ENCODE data around the gene RXRA.

- TF ChIP-seq, protein P1, sequence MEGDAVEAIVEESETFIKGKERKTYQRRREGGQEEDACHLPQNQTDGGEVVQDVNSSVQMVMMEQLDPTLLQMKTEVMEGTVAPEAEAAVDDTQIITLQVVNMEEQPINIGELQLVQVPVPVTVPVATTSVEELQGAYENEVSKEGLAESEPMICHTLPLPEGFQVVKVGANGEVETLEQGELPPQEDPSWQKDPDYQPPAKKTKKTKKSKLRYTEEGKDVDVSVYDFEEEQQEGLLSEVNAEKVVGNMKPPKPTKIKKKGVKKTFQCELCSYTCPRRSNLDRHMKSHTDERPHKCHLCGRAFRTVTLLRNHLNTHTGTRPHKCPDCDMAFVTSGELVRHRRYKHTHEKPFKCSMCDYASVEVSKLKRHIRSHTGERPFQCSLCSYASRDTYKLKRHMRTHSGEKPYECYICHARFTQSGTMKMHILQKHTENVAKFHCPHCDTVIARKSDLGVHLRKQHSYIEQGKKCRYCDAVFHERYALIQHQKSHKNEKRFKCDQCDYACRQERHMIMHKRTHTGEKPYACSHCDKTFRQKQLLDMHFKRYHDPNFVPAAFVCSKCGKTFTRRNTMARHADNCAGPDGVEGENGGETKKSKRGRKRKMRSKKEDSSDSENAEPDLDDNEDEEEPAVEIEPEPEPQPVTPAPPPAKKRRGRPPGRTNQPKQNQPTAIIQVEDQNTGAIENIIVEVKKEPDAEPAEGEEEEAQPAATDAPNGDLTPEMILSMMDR (IDR thresholded peaks at IDR 0.05; ENCODE audit: low read depth, low read length, missing input control), result no peak
- TF ChIP-seq TAF1 (conservative IDR thresholded peaks at IDR 0.05), result no peak
- no peak for TF ChIP-seq YY1 (IDR thresholded peaks at IDR 0.05)
- TF ChIP-seq JUND (IDR thresholded peaks at IDR 0.05), result no peak
- TF ChIP-seq SP1 (IDR thresholded peaks at IDR 0.05), result no peak
- TF ChIP-seq, protein P2, sequence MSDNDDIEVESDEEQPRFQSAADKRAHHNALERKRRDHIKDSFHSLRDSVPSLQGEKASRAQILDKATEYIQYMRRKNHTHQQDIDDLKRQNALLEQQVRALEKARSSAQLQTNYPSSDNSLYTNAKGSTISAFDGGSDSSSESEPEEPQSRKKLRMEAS (IDR thresholded peaks at IDR 0.05), result no peak
- TF ChIP-seq GABPA (IDR thresholded peaks at IDR 0.05 in 1 of 2, conservative IDR thresholded peaks at IDR 0.05 in 1 of 2), result no peak
- no peak for TF ChIP-seq EGR1 (IDR thresholded peaks at IDR 0.05; ENCODE audit: low read depth in 2 of 2)
- TF ChIP-seq RAD21 (IDR thresholded peaks at IDR 0.05), result no peak
- no peak for TF ChIP-seq HNF4G (IDR thresholded peaks at IDR 0.05)
Measured at GRCh38 chr9:134293611-134294152, 32.6 kb upstream of the RXRA start.
